HepG2 (cell line): Measurements from ENCODE around the gene NUAK2. TPM values are rescaled to one million over a fixed set of nuclear protein-coding genes. Genes with fewer than 3 reads are reported as not detected.

ENCODE experiments used
- ATAC-seq: fragments of 200-7000 bp; cut with Tn5 transposase; 3 replicates; pipeline ENCODE4 v1.9.1; 2020; ENCODE audit warnings: mild to moderate bottlenecking, moderate library complexity
- BruUV-seq: library from RNA; stranded (reverse); fragments of 400-500 nt; replicated peaks from 2 replicates; lab custom pipeline; 2021; lab: Mats Ljungman, UMichigan
- CTCF ChIA-PET: fragments of 300-600 bp; formaldehyde crosslinking; extraction: SDS; loops from one replicate; lab custom pipeline; 2021; ENCODE audit warnings: low total read pairs, inconsistent platforms, low intra/inter-chr PET ratio; lab: Yijun Ruan, JAX
- POLR2A ChIA-PET: fragments of 350-600 bp; sonication (Branson Sonifier 250); formaldehyde crosslinking; loops from one replicate; lab custom pipeline; 2020; ENCODE audit warnings: antibody characterized with exemption, inconsistent platforms; lab: Yijun Ruan, JAX
- DNase-seq: peaks from one replicate; pipeline ENCODE4 v3.0.0-alpha.2; 2015; ENCODE audit warnings: low spot score
- FAIRE-seq: peaks from 3 replicates; lab custom pipeline; 2011; peaks lifted over from hg19 to GRCh38; lab: Jason Lieb, UNC
- H2AFZ ChIP-seq: one replicate; pipeline ENCODE4 v1.6.1; 2011; ENCODE audit warnings: low read length, inconsistent platforms
- H3K27ac ChIP-seq: fragments of 300-600 bp; 3 replicates; pipeline ENCODE4 v1.8.0; 2011; ENCODE audit warnings: mixed run types, mild to moderate bottlenecking, mixed read lengths, low read length, inconsistent platforms; ENCODE audit not compliant: insufficient read depth; ENCODE audit errors: extremely low read length
- H3K27me3 ChIP-seq, 2 experiments: fragments of 200-600 bp in 1 of 2; 2 replicates in 1 of 2; 3 replicates in 1 of 2; pipeline versions ENCODE4 v1.6.0 to v1.8.0; 2011; ENCODE audit warnings: low read length in 2 of 2, mild to moderate bottlenecking in 2 of 2, moderate library complexity in 2 of 2, inconsistent platforms in 1 of 2; ENCODE audit not compliant: insufficient read depth in 2 of 2, control insufficient read depth in 1 of 2
- H3K36me3 ChIP-seq, 2 experiments: fragments of 200-600 bp in 1 of 2; replicated peaks in 1 of 2; 2 replicates in 1 of 2; 3 replicates in 1 of 2; pipeline versions ENCODE4 v1.5.1 to v1.8.0; 2011; ENCODE audit warnings: low read length in 2 of 2, inconsistent platforms in 1 of 2; ENCODE audit not compliant: insufficient read depth in 2 of 2, control insufficient read depth in 1 of 2
- H3K4me1 ChIP-seq: 2 replicates; pipeline ENCODE4 v1.5.1; 2012; ENCODE audit warnings: low read length, inconsistent platforms; ENCODE audit not compliant: insufficient read depth
- H3K4me2 ChIP-seq: 2 replicates; pipeline ENCODE4 v1.6.0; 2011; ENCODE audit warnings: low read depth, low read length, inconsistent platforms
- H3K4me3 ChIP-seq, 3 experiments: fragments of 200-600 bp in 1 of 3; sonication (generic), shearing (Covaris generic) in 1 of 3; replicated peaks in 1 of 3; 2 replicates each; pipeline ENCODE4 v1.5.1; 2011 to 2016; ENCODE audit warnings: low read length in 3 of 3, inconsistent platforms in 2 of 3, low read depth in 2 of 3, mild to moderate bottlenecking in 2 of 3, control low read depth in 1 of 3, mixed read lengths in 1 of 3; ENCODE audit not compliant: insufficient read depth in 1 of 3
- H3K79me2 ChIP-seq: one replicate; pipeline ENCODE4 v1.6.1; 2011; ENCODE audit warnings: low read length, inconsistent platforms; ENCODE audit not compliant: insufficient read depth
- H3K9ac ChIP-seq: 2 replicates; pipeline ENCODE4 v1.6.0; 2011; ENCODE audit warnings: mild to moderate bottlenecking, low read depth, low read length, inconsistent platforms; ENCODE audit not compliant: insufficient read depth
- H3K9me3 ChIP-seq: 2 replicates; pipeline ENCODE4 v1.5.1; 2012; ENCODE audit warnings: mild to moderate bottlenecking, low read length
- H4K20me1 ChIP-seq: 2 replicates; pipeline ENCODE4 v1.6.0; 2011; ENCODE audit warnings: inconsistent platforms, mild to moderate bottlenecking, low read length, moderate library complexity; ENCODE audit not compliant: insufficient read depth
- GTF3A ChIP-seq: sonication (generic); formaldehyde crosslinking; conservative IDR thresholded peaks from 2 replicates; pipeline ENCODE4 v1.4.0; 2020; ENCODE audit warnings: mild to moderate bottlenecking, missing genetic modification reagents
- PTBP1 ChIP-seq: fragments of 200-400 bp; formaldehyde crosslinking; IDR thresholded peaks from 2 replicates; pipeline ENCODE4 v1.6.1; 2018; ENCODE audit warnings: low read length, low read depth; ENCODE audit not compliant: poor library complexity, severe bottlenecking
- ZNF557 ChIP-seq: sonication (generic); formaldehyde crosslinking; IDR thresholded peaks from 2 replicates; pipeline ENCODE4 v1.4.0; 2020; ENCODE audit warnings: missing genetic modification reagents
- ZNF792 ChIP-seq: IDR thresholded peaks from 2 replicates; pipeline ENCODE4 v1.6.1; 2016
- WGBS: methylation state at CpG from one replicate; pipeline ENCODE4 v1.1.6; 2017; ENCODE audit warnings: low lambda C conversion rate; 5-methylcytosine and 5-hydroxymethylcytosine counted together
- in situ Hi-C: cut with HindIII; loops from 2 replicates; pipeline ENCODE4 v1.10.0; 2017; ENCODE audit warnings: low pct_unique_long_range_greater_than_20kb; ENCODE audit not compliant: extremely low pct_ligation_motif_present
- intact Hi-C: fragments of 100-400 bp; cut with micrococcal nuclease; formaldehyde crosslinking; loops from one replicate; pipeline ENCODE4 v1.10.0; 2022; ENCODE audit not compliant: unreplicated experiment
- polyA plus RNA-seq, 8 experiments: library from polyadenylated mRNA; depleted of rRNA in 3 of 8; stranded (reverse) in 7 of 8; unstranded in 1 of 8; fragments of >200 nt; fragmentation: Illumina TruSeq in 4 of 8; extraction: Trizol in 4 of 8; gene quantifications; 2 replicates each; pipeline versions ENCODE4 v1.2.1 to v1.2.3, GENCODE V29; 2011 to 2016; ENCODE audit warnings: low read depth in 4 of 8, missing spikeins in 1 of 8, mixed read lengths in 1 of 8; ENCODE audit not compliant: insufficient read depth in 1 of 8
- total RNA-seq, 5 experiments: library from RNA; depleted of rRNA; stranded (reverse); fragments of >200 nt; fragmentation: Illumina TruSeq; extraction: Trizol; gene quantifications; 2 replicates each; pipeline ENCODE4 v1.2.3, GENCODE V29; 2016; ENCODE audit warnings: low read depth in 1 of 5
- TF ChIP-seq, protein P1 (sequence below): sonication (generic); formaldehyde crosslinking; IDR thresholded peaks from 2 replicates; pipeline ENCODE4 v1.4.0; 2020; ENCODE audit warnings: missing genetic modification reagents
- TF ChIP-seq, protein P2 (sequence below): sonication (generic); formaldehyde crosslinking; IDR thresholded peaks from 2 replicates; pipeline ENCODE4 v1.5.0; 2020; ENCODE audit warnings: mild to moderate bottlenecking, missing genetic modification reagents, borderline replicate concordance
- TF ChIP-seq, protein P3 (sequence below): sonication (generic); formaldehyde crosslinking; IDR thresholded peaks from 2 replicates; pipeline ENCODE4 v1.8.0; 2022; ENCODE audit warnings: mild to moderate bottlenecking, missing genetic modification reagents, moderate library complexity
- TF ChIP-seq, protein P4 (sequence below): sonication (generic); formaldehyde crosslinking; IDR thresholded peaks from 2 replicates; pipeline ENCODE4 v1.5.0; 2020; ENCODE audit warnings: missing genetic modification reagents
- TF ChIP-seq, protein P5 (sequence below): sonication (generic); formaldehyde crosslinking; IDR thresholded peaks from 2 replicates; pipeline ENCODE4 v1.8.0; 2022; ENCODE audit warnings: mild to moderate bottlenecking, missing genetic modification reagents; ENCODE audit not compliant: insufficient replicate concordance

NUAK2 gene
- total and polyA plus RNA-seq, 2 of the 13 experiments (the other 11 are each of a cell fraction or from before 2014, with no cell fraction given) = 0.75 to 1.1 TPM

DNA sequence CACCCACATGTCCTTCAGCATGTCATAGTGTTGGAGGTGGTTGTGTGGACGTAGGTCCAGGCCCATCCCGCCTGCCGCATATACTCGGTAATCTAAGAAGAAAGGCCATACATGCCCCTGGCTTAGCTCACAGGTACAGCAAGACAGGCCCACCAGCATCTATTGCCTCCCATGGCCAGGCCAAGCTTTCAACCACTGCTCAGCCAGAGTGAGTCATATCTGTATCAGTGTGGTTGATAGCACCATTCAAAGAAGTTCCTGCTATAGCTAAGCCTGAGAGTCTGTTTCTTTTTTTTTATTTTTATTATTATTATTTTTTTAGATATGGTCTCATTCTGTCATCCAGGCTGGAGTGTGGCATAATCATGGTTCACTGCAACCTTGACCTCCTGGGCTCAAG is 18.2 kb upstream of the NUAK2 start:
- H4K20me1 ChIP-seq = no peaks in the 10 kb centered on the region
- in situ Hi-C loops = loop anchor here (10.0 kb wide), 1 partner anchor 365 kb away; no protein-coding TSS in a partner anchor
- TF ChIP-seq, protein P1, sequence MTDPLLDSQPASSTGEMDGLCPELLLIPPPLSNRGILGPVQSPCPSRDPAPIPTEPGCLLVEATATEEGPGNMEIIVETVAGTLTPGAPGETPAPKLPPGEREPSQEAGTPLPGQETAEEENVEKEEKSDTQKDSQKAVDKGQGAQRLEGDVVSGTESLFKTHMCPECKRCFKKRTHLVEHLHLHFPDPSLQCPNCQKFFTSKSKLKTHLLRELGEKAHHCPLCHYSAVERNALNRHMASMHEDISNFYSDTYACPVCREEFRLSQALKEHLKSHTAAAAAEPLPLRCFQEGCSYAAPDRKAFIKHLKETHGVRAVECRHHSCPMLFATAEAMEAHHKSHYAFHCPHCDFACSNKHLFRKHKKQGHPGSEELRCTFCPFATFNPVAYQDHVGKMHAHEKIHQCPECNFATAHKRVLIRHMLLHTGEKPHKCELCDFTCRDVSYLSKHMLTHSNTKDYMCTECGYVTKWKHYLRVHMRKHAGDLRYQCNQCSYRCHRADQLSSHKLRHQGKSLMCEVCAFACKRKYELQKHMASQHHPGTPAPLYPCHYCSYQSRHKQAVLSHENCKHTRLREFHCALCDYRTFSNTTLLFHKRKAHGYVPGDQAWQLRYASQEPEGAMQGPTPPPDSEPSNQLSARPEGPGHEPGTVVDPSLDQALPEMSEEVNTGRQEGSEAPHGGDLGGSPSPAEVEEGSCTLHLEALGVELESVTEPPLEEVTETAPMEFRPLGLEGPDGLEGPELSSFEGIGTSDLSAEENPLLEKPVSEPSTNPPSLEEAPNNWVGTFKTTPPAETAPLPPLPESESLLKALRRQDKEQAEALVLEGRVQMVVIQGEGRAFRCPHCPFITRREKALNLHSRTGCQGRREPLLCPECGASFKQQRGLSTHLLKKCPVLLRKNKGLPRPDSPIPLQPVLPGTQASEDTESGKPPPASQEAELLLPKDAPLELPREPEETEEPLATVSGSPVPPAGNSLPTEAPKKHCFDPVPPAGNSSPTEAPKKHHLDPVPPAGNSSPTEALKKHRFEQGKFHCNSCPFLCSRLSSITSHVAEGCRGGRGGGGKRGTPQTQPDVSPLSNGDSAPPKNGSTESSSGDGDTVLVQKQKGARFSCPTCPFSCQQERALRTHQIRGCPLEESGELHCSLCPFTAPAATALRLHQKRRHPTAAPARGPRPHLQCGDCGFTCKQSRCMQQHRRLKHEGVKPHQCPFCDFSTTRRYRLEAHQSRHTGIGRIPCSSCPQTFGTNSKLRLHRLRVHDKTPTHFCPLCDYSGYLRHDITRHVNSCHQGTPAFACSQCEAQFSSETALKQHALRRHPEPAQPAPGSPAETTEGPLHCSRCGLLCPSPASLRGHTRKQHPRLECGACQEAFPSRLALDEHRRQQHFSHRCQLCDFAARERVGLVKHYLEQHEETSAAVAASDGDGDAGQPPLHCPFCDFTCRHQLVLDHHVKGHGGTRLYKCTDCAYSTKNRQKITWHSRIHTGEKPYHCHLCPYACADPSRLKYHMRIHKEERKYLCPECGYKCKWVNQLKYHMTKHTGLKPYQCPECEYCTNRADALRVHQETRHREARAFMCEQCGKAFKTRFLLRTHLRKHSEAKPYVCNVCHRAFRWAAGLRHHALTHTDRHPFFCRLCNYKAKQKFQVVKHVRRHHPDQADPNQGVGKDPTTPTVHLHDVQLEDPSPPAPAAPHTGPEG (CRISPR knock-in tag) = no peak
- TF ChIP-seq, protein P2, sequence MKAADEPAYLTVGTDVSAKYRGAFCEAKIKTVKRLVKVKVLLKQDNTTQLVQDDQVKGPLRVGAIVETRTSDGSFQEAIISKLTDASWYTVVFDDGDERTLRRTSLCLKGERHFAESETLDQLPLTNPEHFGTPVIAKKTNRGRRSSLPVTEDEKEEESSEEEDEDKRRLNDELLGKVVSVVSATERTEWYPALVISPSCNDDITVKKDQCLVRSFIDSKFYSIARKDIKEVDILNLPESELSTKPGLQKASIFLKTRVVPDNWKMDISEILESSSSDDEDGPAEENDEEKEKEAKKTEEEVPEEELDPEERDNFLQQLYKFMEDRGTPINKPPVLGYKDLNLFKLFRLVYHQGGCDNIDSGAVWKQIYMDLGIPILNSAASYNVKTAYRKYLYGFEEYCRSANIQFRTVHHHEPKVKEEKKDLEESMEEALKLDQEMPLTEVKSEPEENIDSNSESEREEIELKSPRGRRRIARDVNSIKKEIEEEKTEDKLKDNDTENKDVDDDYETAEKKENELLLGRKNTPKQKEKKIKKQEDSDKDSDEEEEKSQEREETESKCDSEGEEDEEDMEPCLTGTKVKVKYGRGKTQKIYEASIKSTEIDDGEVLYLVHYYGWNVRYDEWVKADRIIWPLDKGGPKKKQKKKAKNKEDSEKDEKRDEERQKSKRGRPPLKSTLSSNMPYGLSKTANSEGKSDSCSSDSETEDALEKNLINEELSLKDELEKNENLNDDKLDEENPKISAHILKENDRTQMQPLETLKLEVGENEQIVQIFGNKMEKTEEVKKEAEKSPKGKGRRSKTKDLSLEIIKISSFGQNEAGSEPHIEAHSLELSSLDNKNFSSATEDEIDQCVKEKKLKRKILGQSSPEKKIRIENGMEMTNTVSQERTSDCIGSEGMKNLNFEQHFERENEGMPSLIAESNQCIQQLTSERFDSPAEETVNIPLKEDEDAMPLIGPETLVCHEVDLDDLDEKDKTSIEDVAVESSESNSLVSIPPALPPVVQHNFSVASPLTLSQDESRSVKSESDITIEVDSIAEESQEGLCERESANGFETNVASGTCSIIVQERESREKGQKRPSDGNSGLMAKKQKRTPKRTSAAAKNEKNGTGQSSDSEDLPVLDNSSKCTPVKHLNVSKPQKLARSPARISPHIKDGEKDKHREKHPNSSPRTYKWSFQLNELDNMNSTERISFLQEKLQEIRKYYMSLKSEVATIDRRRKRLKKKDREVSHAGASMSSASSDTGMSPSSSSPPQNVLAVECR = no peak
- no peak for TF ChIP-seq ZNF792 (CRISPR knock-in tag)
- TF ChIP-seq, protein P3, sequence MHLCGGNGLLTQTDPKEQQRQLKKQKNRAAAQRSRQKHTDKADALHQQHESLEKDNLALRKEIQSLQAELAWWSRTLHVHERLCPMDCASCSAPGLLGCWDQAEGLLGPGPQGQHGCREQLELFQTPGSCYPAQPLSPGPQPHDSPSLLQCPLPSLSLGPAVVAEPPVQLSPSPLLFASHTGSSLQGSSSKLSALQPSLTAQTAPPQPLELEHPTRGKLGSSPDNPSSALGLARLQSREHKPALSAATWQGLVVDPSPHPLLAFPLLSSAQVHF (CRISPR knock-in tag) = no peak
- no peak for TF ChIP-seq PTBP1
- TF ChIP-seq GTF3A = no peak
- TF ChIP-seq ZNF557 = no peak
- TF ChIP-seq, protein P4, sequence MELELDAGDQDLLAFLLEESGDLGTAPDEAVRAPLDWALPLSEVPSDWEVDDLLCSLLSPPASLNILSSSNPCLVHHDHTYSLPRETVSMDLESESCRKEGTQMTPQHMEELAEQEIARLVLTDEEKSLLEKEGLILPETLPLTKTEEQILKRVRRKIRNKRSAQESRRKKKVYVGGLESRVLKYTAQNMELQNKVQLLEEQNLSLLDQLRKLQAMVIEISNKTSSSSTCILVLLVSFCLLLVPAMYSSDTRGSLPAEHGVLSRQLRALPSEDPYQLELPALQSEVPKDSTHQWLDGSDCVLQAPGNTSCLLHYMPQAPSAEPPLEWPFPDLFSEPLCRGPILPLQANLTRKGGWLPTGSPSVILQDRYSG = no peak
- TF ChIP-seq, protein P5, sequence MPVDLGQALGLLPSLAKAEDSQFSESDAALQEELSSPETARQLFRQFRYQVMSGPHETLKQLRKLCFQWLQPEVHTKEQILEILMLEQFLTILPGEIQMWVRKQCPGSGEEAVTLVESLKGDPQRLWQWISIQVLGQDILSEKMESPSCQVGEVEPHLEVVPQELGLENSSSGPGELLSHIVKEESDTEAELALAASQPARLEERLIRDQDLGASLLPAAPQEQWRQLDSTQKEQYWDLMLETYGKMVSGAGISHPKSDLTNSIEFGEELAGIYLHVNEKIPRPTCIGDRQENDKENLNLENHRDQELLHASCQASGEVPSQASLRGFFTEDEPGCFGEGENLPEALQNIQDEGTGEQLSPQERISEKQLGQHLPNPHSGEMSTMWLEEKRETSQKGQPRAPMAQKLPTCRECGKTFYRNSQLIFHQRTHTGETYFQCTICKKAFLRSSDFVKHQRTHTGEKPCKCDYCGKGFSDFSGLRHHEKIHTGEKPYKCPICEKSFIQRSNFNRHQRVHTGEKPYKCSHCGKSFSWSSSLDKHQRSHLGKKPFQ (CRISPR knock-in tag) = no peak

More for the DNA sequence above, 18.2 kb upstream of the NUAK2 start:
- ChIA-PET POLR2A (no interaction called here), CTCF (no interaction called here)
- H3K4me2 ChIP-seq = no peak overlapping the region
- intact Hi-C loops = loop anchor here (5.0 to 10.0 kb wide), 2 partner anchors 115 to 148 kb away; partner anchors contain the start of gene BLACAT1
- H3K27me3 ChIP-seq = peaks cover 8 to 51% of the 10 kb centered on the region in 2 experiments
- H3K27ac ChIP-seq = no peak overlapping the region
- BruUV-seq = no TSS peak
- H2AFZ ChIP-seq = no peak overlapping the region
- FAIRE-seq (no peak), DNase-seq (no peak), ATAC-seq (no peak)
- H3K9ac ChIP-seq = no peak overlapping the region
- H3K4me3 ChIP-seq = no peak overlapping the region
- no peaks in the 10 kb centered on the region for H3K79me2 ChIP-seq
- peaks cover 7% of the 10 kb centered on the region for H3K4me1 ChIP-seq
- no peaks in the 10 kb centered on the region for H3K36me3 ChIP-seq
- WGBS = 60% methylated on average over 1 of the region's 4 CpGs
- no peaks in the 10 kb centered on the region for H3K9me3 ChIP-seq
